Testis (tissue), 2 donors: Measurements from ENCODE around the gene WFIKKN2.

ENCODE experiments used
- CTCF ChIP-seq, 3 experiments: fragments of 450-650 bp in 2 of 3; fragments of 200-600 bp in 1 of 3; sonication (generic) in 1 of 3; IDR thresholded peaks; one replicate each; pipeline ENCODE4 v1.5.1; 2016 to 2019; ENCODE audit warnings: antibody characterized with exemption in 3 of 3, mild to moderate bottlenecking in 2 of 3, moderate library complexity in 1 of 3
- POLR2A ChIP-seq: fragments of 450-650 bp; IDR thresholded peaks from one replicate; pipeline ENCODE4 v1.6.1; 2017; ENCODE audit warnings: antibody characterized with exemption, mild to moderate bottlenecking, moderate library complexity

- no peak for TF ChIP-seq CTCF (IDR thresholded peaks at IDR 0.05)
- TF ChIP-seq POLR2A, result no peak
Measured at GRCh38 chr17:50848711-50849110, 13.3 kb downstream of the WFIKKN2 start.
